DMS79 (cell line): Measurements from ENCODE around the gene ENG.
A peak's percentile ranks its signal among the peaks of the same experiment; 100 is the strongest.
"Not testable (repeated sequence)": the region's sequence is repeated elsewhere in the genome, so short reads cannot be mapped to it uniquely, and the experiment has no call there.

Source experiments
- DNase-seq: peaks from one replicate; lab custom pipeline; 2025; lab: John Stamatoyannopoulos, UW

The ENG gene

GRCh38 chr9:127844821-127845359, 9.6 kb downstream of the ENG start:
- no peak for DNase-seq

- no peak for DNase-seq
Observed at GRCh38 chr9:127841087-127841835, 13.2 kb downstream of the ENG start.

GRCh38 chr9:127838375-127839078, 15.9 kb downstream of the ENG start:
- DNase-seq: no peak

- DNase-seq: peak; percentile 84
Observed at GRCh38 chr9:127837346-127837745, 17.1 kb downstream of the ENG start.

GRCh38 chr9:127836561-127836960, 17.9 kb downstream of the ENG start:
- not testable (repeated sequence) for DNase-seq

- no peak for DNase-seq
Observed at GRCh38 chr9:127835991-127836516, 18.4 kb downstream of the ENG start.

- DNase-seq: no peak
Observed at GRCh38 chr9:127833555-127833954, 20.9 kb downstream of the ENG start.

- no peak for DNase-seq
Observed at GRCh38 chr9:127832248-127832647, 22.2 kb downstream of the ENG start.

GRCh38 chr9:127829205-127829906, 25.1 kb downstream of the ENG start:
- no peak for DNase-seq

GRCh38 chr9:127828262-127829031, 26.0 kb downstream of the ENG start:
- no peak for DNase-seq

- DNase-seq: no peak
Observed at GRCh38 chr9:127826253-127826913, 28.1 kb downstream of the ENG start.

GRCh38 chr9:127825319-127826051, 29.0 kb downstream of the ENG start:
- no peak for DNase-seq

GRCh38 chr9:127822108-127822507, 32.4 kb downstream of the ENG start:
- DNase-seq: no peak

GRCh38 chr9:127818574-127818973, 35.9 kb downstream of the ENG start:
- DNase-seq: no peak

- no peak for DNase-seq
Observed at GRCh38 chr9:127817881-127818434, 36.5 kb downstream of the ENG start.

GRCh38 chr9:127816728-127817127, 37.7 kb downstream of the ENG start:
- DNase-seq: no peak

- no peak for DNase-seq
Observed at GRCh38 chr9:127816362-127816725, 38.1 kb downstream of the ENG start.

- no peak for DNase-seq
Observed at GRCh38 chr9:127815512-127816361, 38.7 kb downstream of the ENG start.
